Fibroblast of the conjunctiva (primary cell): Measurements from ENCODE around the gene U2AF1.
"Not testable (repeated sequence)": the region's sequence is repeated elsewhere in the genome, so short reads cannot be mapped to it uniquely, and the experiment has no call there.

ENCODE experiments used
- DNase-seq: peaks from one replicate; pipeline ENCODE4 v3.0.0-alpha.2; 2010; ENCODE audit warnings: low read depth

U2AF1 gene, protein sequence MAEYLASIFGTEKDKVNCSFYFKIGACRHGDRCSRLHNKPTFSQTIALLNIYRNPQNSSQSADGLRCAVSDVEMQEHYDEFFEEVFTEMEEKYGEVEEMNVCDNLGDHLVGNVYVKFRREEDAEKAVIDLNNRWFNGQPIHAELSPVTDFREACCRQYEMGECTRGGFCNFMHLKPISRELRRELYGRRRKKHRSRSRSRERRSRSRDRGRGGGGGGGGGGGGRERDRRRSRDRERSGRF

GRCh38 chr21:43106965-43107793 lies at the start of gene U2AF1:
U2AF1 (minus strand) TSS chr21:43107570; CDS start chr21:43107494, 76 bp downstream.
- not testable (repeated sequence) for DNase-seq

DNA sequence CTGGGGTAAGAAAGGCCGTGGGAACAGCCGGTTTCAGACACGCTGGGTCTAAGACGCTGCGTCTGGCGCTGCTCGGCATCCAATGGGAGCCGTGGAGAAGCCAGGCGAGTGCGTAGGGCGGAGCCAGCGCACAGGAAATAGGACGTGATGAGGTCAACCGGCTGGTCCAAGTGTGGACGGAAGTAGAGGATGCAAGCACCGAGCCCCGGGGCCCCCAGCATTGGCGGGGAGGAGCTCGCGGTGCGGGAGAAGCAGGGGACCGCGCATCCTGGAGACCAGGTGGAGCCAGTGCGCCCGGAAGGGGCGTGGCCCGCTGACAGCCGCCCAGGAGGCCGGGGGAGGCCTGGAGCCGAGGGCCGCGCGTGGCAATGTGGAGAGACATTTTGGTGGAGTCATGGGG lies 46.2 kb upstream of the U2AF1 start:
- DNase-seq: not testable (repeated sequence)

- not testable (repeated sequence) for DNase-seq
These were observed 42.0 kb upstream of the U2AF1 start for GRCh38 chr21:43149344-43149743.

DNA sequence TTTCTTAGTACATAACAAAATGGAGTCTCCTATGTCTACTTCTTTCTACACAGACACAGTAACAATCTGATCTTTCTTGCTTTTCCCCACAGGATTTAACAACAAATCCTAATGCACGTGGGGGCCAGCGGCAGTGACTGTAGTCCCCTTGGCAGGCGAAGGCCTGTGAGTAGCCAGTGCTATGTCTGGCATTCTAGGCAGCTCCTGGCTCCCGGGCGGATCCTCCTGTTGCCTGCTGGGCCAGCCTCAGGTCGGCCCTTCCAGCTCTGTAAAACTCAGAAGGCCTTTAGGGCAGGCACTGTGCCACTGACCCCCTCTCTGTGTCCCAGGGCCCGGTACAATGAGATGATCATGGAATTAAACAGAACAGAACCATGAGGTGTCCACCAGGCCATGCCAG lies 40.6 kb upstream of the U2AF1 start:
- DNase-seq: not testable (repeated sequence)

GRCh38 chr21:43146637-43147036 lies 39.3 kb upstream of the U2AF1 start:
- not testable (repeated sequence) for DNase-seq

GRCh38 chr21:43141407-43141806 lies 34.0 kb upstream of the U2AF1 start:
- DNase-seq: not testable (repeated sequence)

GRCh38 chr21:43138944-43139343 lies 31.6 kb upstream of the U2AF1 start:
- DNase-seq: not testable (repeated sequence)

GRCh38 chr21:43134520-43134919 lies 27.1 kb upstream of the U2AF1 start:
- not testable (repeated sequence) for DNase-seq

GRCh38 chr21:43130094-43130493 lies 22.7 kb upstream of the U2AF1 start:
- not testable (repeated sequence) for DNase-seq

GRCh38 chr21:43115956-43116355 lies 8.6 kb upstream of the U2AF1 start:
- DNase-seq: not testable (repeated sequence)

DNA sequence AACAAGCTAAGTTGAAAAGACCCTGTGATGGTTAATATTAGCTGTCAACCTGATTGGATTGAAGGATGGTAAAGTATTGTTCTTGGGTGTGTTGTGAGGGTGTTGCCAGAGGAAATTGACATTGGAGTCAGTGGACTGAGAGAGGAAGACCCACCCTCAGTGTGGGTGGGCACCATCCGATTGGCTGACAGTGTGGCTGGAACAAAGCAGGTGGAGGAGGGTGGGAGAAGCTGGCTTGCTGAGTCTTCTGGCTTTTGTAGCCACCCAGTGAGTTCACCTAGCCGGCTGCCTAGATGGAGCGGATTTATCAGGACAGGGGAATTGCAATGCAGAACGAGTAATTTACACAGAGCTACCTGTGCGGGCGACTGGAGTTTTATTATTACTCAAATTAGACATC lies 7.1 kb upstream of the U2AF1 start:
- not testable (repeated sequence) for DNase-seq

- not testable (repeated sequence) for DNase-seq
These were observed 1.6 kb upstream of the U2AF1 start for GRCh38 chr21:43109006-43109405.

- DNase-seq: not testable (repeated sequence)
These were observed 807 bp upstream of the U2AF1 start for GRCh38 chr21:43108177-43108576.

GRCh38 chr21:43107794-43108137 lies 396 bp upstream of the U2AF1 start:
- DNase-seq: not testable (repeated sequence)

DNA sequence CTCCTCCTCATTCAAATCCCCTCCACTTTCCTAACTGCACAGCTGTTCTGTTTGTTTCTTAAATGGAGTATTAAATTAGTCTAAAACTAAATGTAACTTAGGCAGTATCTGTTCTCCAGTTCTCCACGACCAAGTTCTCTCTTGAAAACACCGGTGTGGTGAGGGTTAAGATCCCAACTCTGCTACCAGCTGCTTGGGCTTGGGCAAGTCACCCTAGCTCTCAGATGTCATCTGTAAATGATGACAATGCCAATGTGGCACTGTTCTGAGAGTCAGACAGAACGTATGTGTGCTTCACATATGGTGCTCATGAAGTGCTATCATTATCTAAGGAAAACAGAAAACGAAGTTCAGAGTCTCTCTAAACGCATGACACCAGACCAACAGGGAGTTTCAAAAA lies 2.7 kb downstream of the U2AF1 start:
- not testable (repeated sequence) for DNase-seq

GRCh38 chr21:43102281-43102680 lies 5.1 kb downstream of the U2AF1 start:
- not testable (repeated sequence) for DNase-seq

DNA sequence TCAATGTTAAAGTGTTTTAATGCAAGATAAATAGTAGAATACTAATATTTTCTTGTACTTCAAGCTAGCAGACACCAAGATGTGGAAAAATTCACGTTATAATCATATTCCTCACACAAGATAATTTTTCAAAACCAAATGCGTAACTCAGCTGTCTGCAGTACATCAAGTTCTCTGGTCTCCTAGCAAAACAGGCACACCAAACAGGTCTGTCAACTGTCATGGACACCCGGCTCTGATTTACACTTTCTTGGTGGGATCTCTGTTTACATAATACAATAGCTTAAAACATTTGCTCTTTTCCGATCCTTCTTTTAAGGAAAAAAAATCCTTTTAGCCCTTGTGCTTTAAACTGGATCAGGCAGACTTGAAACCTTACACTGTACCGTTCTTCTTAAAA lies 5.7 kb downstream of the U2AF1 start:
- DNase-seq: not testable (repeated sequence)

DNA sequence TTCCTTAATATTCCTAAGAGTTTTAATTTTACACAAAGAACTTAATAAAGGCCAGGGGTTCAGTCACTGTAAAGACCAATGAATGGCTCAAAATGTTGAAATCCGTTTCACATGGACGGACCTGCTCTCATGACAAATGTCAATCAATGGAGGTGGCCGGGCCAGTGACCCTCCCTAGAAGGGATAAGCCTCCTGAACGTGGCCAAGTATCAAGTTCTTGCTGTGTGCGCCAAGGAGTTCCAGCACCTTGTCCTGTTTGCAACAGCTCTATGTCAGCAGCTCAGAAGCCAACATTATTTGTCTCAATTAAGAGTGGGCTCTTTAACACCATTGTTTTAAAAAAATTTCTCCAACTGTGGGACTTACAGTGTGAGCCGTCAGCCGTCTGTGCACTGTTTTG lies 6.4 kb downstream of the U2AF1 start:
- not testable (repeated sequence) for DNase-seq

- DNase-seq: not testable (repeated sequence)
These were observed 15.3 kb downstream of the U2AF1 start for GRCh38 chr21:43091979-43092614.

GRCh38 chr21:43090947-43091346 lies 16.4 kb downstream of the U2AF1 start:
- not testable (repeated sequence) for DNase-seq

- DNase-seq: not testable (repeated sequence)
These were observed 17.9 kb downstream of the U2AF1 start for GRCh38 chr21:43089463-43089862.

- DNase-seq: not testable (repeated sequence)
These were observed 24.6 kb downstream of the U2AF1 start for GRCh38 chr21:43082587-43083300.
